ENCODE results near the gene MICAL3. TPM values are rescaled to one million over a fixed set of nuclear protein-coding genes. Genes with fewer than 3 reads are reported as not detected.

Gene MICAL3
- polyA plus RNA-seq, 1 of the 3 experiments (the other 2 are of a cell fraction): 83.1 TPM

DNA sequence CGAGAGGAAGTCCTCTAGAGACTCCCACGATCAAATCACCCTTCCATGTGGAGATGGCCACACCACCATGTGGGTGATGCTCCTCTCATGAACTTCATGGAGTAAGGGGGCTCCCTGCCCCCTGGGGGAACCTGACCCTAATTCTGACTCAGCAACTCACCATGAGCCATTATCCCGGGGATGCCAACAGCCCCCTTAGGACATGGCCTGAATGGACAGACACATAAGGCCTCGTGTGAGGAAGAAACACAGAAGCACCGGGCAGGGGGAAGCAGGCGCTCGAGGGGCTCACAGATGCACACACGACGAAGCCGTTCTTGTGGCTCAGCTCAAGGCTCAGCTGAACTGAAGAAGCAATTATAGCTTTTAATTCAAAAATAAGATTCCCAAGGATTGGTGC lies 150.6 kb downstream of the MICAL3 start:
- H3K9me3 ChIP-seq: no peaks in the 10 kb centered on the region
- H3K27me3 ChIP-seq (ENCODE audit: insufficient read depth): no peaks in the 10 kb centered on the region
- DNase-seq: no peak
- ChIA-PET CTCF (no interaction called here), POLR2A (interaction anchor here (0.7 kb wide), 1 partner anchor 226 kb away, joined by 3 read pairs; no protein-coding TSS in a partner anchor)
- no peaks in the 10 kb centered on the region for H3F3A ChIP-seq (replicated peaks; ENCODE audit: insufficient read depth)
- TF ChIP-seq, protein P1, sequence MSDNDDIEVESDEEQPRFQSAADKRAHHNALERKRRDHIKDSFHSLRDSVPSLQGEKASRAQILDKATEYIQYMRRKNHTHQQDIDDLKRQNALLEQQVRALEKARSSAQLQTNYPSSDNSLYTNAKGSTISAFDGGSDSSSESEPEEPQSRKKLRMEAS (IDR thresholded peaks at IDR 0.05; ENCODE audit: low read depth): no peak
- TF ChIP-seq, protein P2, sequence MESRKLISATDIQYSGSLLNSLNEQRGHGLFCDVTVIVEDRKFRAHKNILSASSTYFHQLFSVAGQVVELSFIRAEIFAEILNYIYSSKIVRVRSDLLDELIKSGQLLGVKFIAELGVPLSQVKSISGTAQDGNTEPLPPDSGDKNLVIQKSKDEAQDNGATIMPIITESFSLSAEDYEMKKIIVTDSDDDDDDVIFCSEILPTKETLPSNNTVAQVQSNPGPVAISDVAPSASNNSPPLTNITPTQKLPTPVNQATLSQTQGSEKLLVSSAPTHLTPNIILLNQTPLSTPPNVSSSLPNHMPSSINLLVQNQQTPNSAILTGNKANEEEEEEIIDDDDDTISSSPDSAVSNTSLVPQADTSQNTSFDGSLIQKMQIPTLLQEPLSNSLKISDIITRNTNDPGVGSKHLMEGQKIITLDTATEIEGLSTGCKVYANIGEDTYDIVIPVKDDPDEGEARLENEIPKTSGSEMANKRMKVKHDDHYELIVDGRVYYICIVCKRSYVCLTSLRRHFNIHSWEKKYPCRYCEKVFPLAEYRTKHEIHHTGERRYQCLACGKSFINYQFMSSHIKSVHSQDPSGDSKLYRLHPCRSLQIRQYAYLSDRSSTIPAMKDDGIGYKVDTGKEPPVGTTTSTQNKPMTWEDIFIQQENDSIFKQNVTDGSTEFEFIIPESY (IDR thresholded peaks at IDR 0.05; ENCODE audit: borderline replicate concordance, low read depth): no peak
- no peak for TF ChIP-seq SMC3 (IDR thresholded peaks at IDR 0.05; ENCODE audit: low read depth, low read length)
- TF ChIP-seq, protein P3, sequence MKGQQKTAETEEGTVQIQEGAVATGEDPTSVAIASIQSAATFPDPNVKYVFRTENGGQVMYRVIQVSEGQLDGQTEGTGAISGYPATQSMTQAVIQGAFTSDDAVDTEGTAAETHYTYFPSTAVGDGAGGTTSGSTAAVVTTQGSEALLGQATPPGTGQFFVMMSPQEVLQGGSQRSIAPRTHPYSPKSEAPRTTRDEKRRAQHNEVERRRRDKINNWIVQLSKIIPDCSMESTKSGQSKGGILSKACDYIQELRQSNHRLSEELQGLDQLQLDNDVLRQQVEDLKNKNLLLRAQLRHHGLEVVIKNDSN (IDR thresholded peaks at IDR 0.05; ENCODE audit: borderline replicate concordance, low read depth): no peak
- TF ChIP-seq, protein P4, sequence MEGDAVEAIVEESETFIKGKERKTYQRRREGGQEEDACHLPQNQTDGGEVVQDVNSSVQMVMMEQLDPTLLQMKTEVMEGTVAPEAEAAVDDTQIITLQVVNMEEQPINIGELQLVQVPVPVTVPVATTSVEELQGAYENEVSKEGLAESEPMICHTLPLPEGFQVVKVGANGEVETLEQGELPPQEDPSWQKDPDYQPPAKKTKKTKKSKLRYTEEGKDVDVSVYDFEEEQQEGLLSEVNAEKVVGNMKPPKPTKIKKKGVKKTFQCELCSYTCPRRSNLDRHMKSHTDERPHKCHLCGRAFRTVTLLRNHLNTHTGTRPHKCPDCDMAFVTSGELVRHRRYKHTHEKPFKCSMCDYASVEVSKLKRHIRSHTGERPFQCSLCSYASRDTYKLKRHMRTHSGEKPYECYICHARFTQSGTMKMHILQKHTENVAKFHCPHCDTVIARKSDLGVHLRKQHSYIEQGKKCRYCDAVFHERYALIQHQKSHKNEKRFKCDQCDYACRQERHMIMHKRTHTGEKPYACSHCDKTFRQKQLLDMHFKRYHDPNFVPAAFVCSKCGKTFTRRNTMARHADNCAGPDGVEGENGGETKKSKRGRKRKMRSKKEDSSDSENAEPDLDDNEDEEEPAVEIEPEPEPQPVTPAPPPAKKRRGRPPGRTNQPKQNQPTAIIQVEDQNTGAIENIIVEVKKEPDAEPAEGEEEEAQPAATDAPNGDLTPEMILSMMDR (IDR thresholded peaks at IDR 0.05): no peak
- TF ChIP-seq RAD21 (IDR thresholded peaks at IDR 0.05; ENCODE audit: low read length): no peak
- TF ChIP-seq TCF12 (IDR thresholded peaks at IDR 0.05): no peak
- no peak for TF ChIP-seq MXI1 (IDR thresholded peaks at IDR 0.05; ENCODE audit: low read depth, low read length)
- no peak for TF ChIP-seq TAF1 (IDR thresholded peaks at IDR 0.05; ENCODE audit: borderline replicate concordance, low read depth, low read length)
- no peak for TF ChIP-seq CHD2 (IDR thresholded peaks at IDR 0.05; ENCODE audit: low read length, partially characterized antibody)
- TF ChIP-seq, protein P5, sequence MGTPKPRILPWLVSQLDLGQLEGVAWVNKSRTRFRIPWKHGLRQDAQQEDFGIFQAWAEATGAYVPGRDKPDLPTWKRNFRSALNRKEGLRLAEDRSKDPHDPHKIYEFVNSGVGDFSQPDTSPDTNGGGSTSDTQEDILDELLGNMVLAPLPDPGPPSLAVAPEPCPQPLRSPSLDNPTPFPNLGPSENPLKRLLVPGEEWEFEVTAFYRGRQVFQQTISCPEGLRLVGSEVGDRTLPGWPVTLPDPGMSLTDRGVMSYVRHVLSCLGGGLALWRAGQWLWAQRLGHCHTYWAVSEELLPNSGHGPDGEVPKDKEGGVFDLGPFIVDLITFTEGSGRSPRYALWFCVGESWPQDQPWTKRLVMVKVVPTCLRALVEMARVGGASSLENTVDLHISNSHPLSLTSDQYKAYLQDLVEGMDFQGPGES (IDR thresholded peaks at IDR 0.05; ENCODE audit: low read depth, low read length): no peak
- no peak for TF ChIP-seq MEF2A (IDR thresholded peaks at IDR 0.05; ENCODE audit: borderline replicate concordance, low read depth)
- no peak for TF ChIP-seq EZH2phosphoT487 (IDR thresholded peaks at IDR 0.05; ENCODE audit: borderline replicate concordance, low read depth)
- no peak for TF ChIP-seq FOXJ3 (CRISPR knock-in tag; IDR thresholded peaks at IDR 0.05)
- H3K4me3 ChIP-seq (ENCODE audit: low read depth in 2 of 2, low read length in 1 of 2): no peak overlapping the region
- 94% methylated on average over 10 of the region's 10 CpGs for WGBS (ENCODE audit: low lambda C conversion rate)
- no peaks in the 10 kb centered on the region for H3K9me2 ChIP-seq
- peaks cover 0 to 64% of the 10 kb centered on the region in 2 experiments for H3K36me3 ChIP-seq (replicated peaks in 1 of 2; ENCODE audit: control insufficient read depth in 1 of 2, insufficient read depth in 2 of 2, low read length in 1 of 2)
- H3K4me1 ChIP-seq (ENCODE audit: control insufficient read depth in 1 of 2, insufficient read depth in 2 of 2, low read depth in 1 of 2, low read length in 1 of 2): peaks cover 0 to 41% of the 10 kb centered on the region in 2 experiments; a peak in 2 of 4 replicates
- H3K4me2 ChIP-seq: no peak overlapping the region
- no peak overlapping the region for H2AFZ ChIP-seq (ENCODE audit: low read depth)
- H3K79me2 ChIP-seq (ENCODE audit: insufficient read depth): no peaks in the 10 kb centered on the region
- peak overlapping the region in 1 of 2 experiments; percentile 29; a peak in 1 of 4 replicates for H3K27ac ChIP-seq (ENCODE audit: low read depth in 2 of 2, low read length in 1 of 2)
- H3K9ac ChIP-seq: no peak overlapping the region
- 0 out of 2 replicates have a peak, but pooled peaks cover 5% of the 10 kb centered on the region for H4K20me1 ChIP-seq (ENCODE audit: insufficient read depth)
